Endothelial cell (in vitro differentiated cells): ENCODE measurements around the gene CMTR1. TPM values are rescaled to one million over a fixed set of nuclear protein-coding genes. Genes with fewer than 3 reads are reported as not detected.
"Not testable (repeated sequence)": the region's sequence is repeated elsewhere in the genome, so short reads cannot be mapped to it uniquely, and the experiment has no call there.

Source experiments
- DNase-seq: peaks from one replicate; pipeline ENCODE4 v3.0.0; 2021; ENCODE audit warnings: low spot score
- H3K27ac Mint-ChIP-seq: one replicate; pipeline ENCODE4 v1.8.0; 2021; ENCODE audit warnings: mixed read lengths, inconsistent platforms; ENCODE audit not compliant: unreplicated experiment
- H3K27me3 Mint-ChIP-seq: one replicate; pipeline ENCODE4 v1.8.0; 2021; ENCODE audit warnings: mild to moderate bottlenecking, moderate library complexity, mixed read lengths, inconsistent platforms; ENCODE audit not compliant: unreplicated experiment
- H3K36me3 Mint-ChIP-seq: one replicate; pipeline ENCODE4 v1.8.0; 2021; ENCODE audit warnings: mild to moderate bottlenecking, low read depth, mixed read lengths, inconsistent platforms; ENCODE audit not compliant: unreplicated experiment
- H3K4me1 Mint-ChIP-seq: one replicate; pipeline ENCODE4 v1.8.0; 2021; ENCODE audit warnings: mild to moderate bottlenecking, mixed read lengths, inconsistent platforms; ENCODE audit not compliant: unreplicated experiment
- H3K4me3 Mint-ChIP-seq: one replicate; pipeline ENCODE4 v1.8.0; 2021; ENCODE audit warnings: mild to moderate bottlenecking, mixed read lengths, inconsistent platforms; ENCODE audit not compliant: unreplicated experiment
- H3K9me3 Mint-ChIP-seq: one replicate; pipeline ENCODE4 v1.8.0; 2021; ENCODE audit warnings: mixed read lengths, inconsistent platforms; ENCODE audit not compliant: unreplicated experiment
- total RNA-seq: library from RNA; stranded (reverse); fragmentation: NEBNext Ultra II Directional; extraction: Animal tissue kit (Norgen Biotek cat#: 25700); gene quantifications from one replicate; pipeline ENCODE4 v1.2.1, GENCODE V29; 2021; ENCODE audit not compliant: unreplicated experiment
- TF ChIP-seq, protein P1 (sequence below): fragments of 200-600 bp; sonication (generic); IDR thresholded peaks from one replicate; pipeline ENCODE4 v1.5.0; 2021; ENCODE audit warnings: antibody characterized with exemption; ENCODE audit not compliant: unreplicated experiment

Gene CMTR1
- total RNA-seq, 1 donor from 2014 or later = 50.0 TPM

DNA sequence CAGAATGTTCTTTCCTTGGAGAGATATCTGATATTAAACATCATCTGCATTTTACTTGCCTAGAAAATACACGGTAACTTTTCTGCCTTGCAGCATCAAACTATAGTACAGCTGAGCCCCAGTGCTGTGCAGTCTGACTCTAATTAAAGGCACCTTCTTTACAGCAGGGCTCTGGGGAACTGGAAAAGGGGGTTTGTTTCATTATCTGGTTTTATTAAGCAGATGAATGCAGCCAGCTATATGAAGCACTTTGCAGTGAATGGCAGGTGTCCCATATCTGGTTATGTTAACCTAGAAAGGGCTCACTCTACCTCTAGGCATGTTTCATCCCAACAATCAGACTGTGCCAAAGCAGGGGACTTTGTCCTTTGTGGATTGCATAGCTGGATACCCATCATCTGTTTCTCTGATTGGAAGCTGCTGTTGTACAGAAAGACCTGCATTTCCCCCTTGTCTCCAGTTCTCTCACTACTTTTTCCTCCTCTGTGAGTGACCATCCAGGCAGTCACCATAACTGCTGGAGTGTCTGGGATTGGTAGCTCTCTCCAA lies 39.6 kb upstream of the CMTR1 start:
- no peak overlapping the region for H3K4me3 Mint-ChIP-seq
- H3K27ac Mint-ChIP-seq = no peak overlapping the region
- no peak for DNase-seq
- H3K4me1 Mint-ChIP-seq = no peaks in the 10 kb centered on the region
- H3K36me3 Mint-ChIP-seq = no peaks in the 10 kb centered on the region
- H3K9me3 Mint-ChIP-seq = no peaks in the 10 kb centered on the region
- H3K27me3 Mint-ChIP-seq = peaks cover 2% of the 10 kb centered on the region
- TF ChIP-seq, protein P1, sequence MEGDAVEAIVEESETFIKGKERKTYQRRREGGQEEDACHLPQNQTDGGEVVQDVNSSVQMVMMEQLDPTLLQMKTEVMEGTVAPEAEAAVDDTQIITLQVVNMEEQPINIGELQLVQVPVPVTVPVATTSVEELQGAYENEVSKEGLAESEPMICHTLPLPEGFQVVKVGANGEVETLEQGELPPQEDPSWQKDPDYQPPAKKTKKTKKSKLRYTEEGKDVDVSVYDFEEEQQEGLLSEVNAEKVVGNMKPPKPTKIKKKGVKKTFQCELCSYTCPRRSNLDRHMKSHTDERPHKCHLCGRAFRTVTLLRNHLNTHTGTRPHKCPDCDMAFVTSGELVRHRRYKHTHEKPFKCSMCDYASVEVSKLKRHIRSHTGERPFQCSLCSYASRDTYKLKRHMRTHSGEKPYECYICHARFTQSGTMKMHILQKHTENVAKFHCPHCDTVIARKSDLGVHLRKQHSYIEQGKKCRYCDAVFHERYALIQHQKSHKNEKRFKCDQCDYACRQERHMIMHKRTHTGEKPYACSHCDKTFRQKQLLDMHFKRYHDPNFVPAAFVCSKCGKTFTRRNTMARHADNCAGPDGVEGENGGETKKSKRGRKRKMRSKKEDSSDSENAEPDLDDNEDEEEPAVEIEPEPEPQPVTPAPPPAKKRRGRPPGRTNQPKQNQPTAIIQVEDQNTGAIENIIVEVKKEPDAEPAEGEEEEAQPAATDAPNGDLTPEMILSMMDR = no peak

- TF ChIP-seq, protein P1 = no peak
- Mint-ChIP-seq H3K36me3 (no peaks in the 10 kb centered on the region), H3K9me3 (no peaks in the 10 kb centered on the region), H3K4me1 (no peaks in the 10 kb centered on the region), H3K27me3 (peaks cover 3% of the 10 kb centered on the region), H3K4me3 (no peak overlapping the region), H3K27ac (no peak overlapping the region)
- no peak for DNase-seq
Observed at GRCh38 chr6:37396571-37397180, 36.3 kb upstream of the CMTR1 start.

DNA sequence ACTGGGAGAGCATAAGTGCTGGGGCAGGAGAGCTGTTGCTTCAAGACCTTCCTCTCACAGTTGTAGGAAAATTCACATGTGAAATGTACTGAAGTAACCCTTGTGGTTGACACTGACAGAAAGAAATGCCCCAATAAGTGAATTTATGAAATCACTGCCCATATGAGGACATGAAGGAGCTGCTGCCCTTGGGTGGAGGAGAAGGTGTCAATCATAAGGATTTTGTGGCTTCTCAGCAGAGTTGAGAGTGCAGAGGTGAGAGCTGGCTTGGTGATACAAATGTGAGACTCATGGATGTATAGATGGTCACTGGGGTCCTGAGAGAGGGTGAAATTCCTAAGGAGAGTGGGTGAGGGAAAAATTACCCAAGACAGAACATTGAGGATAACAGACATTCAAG lies 33.9 kb upstream of the CMTR1 start:
- Mint-ChIP-seq H3K9me3 (no peaks in the 10 kb centered on the region), H3K36me3 (no peaks in the 10 kb centered on the region), H3K4me1 (no peaks in the 10 kb centered on the region), H3K27me3 (peaks cover 3% of the 10 kb centered on the region), H3K4me3 (no peak overlapping the region), H3K27ac (no peak overlapping the region)
- TF ChIP-seq, protein P1 = no peak
- DNase-seq = no peak

DNA sequence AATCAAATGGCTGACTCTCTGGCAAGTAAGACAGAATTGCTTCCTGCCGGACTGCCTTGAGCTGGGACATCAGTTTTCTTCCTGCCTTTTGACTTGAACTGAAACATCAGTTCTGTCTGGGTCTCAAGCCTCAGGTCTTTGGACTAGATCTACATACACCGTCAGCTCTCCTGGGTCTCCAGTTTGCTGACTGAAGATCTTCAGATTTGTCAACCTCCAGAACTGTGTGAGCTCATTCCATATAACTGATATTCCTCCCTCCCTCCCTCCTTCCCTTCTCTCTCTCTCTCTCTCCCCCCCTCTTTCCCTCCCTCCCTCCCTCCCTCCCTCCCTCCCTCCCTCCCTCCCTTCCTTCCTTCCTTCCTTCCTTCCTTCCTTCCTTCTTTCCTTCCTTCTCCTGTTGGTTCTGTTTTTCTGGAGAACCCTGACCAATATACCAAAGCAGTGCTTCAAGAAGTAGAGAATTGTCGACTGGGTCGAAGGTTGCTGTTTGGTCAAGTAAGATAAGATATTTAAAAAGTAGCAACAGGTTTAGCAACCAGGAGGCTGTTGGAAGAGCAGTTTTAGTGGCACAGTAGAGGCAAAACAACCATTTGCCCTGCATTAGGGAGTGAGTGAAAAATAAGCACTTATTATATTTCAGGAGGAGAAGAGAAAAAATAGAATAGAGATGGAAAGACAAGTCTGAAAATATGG lies 33.1 kb upstream of the CMTR1 start:
- Mint-ChIP-seq H3K4me3 (no peak overlapping the region), H3K4me1 (no peaks in the 10 kb centered on the region), H3K36me3 (no peaks in the 10 kb centered on the region), H3K27me3 (peaks cover 3% of the 10 kb centered on the region), H3K27ac (no peak overlapping the region), H3K9me3 (no peaks in the 10 kb centered on the region)
- DNase-seq = no peak
- TF ChIP-seq, protein P1 = no peak

DNA sequence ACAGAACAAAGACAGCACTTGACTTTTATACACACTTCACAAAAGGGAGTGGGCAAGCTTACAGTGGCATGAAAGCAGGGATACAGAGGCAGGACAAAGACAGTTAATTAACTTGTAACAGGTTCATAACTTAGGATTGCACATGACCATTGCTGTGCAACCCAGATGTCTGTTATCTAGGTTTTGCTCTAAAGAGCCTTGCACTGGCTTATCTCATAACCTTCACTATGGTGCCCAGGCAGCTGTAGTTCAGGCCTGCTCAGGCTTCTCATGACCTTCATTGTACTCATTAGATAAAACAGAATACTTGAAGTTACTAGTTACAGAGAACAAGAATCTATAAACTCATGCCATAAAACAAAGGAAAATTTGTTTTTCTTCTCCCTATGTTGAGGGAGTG lies 31.4 kb upstream of the CMTR1 start:
- H3K4me1 Mint-ChIP-seq, DNase-seq, H3K9me3 Mint-ChIP-seq, H3K27me3 Mint-ChIP-seq, H3K27ac Mint-ChIP-seq, H3K4me3 Mint-ChIP-seq, H3K36me3 Mint-ChIP-seq: not testable (repeated sequence)
